Testis (tissue), 2 donors: Measurements from ENCODE around the gene P4HTM.

Experiments used
- POLR2A ChIP-seq: fragments of 450-650 bp; IDR thresholded peaks from one replicate; pipeline ENCODE4 v1.6.1; 2017; ENCODE audit warnings: antibody characterized with exemption, mild to moderate bottlenecking, moderate library complexity
- TF ChIP-seq, protein P1 (sequence below), 3 experiments: fragments of 450-650 bp in 2 of 3; fragments of 200-600 bp in 1 of 3; sonication (generic) in 1 of 3; IDR thresholded peaks; one replicate each; pipeline ENCODE4 v1.5.1; 2016 to 2019; ENCODE audit warnings: antibody characterized with exemption in 3 of 3, mild to moderate bottlenecking in 2 of 3, moderate library complexity in 1 of 3

DNA sequence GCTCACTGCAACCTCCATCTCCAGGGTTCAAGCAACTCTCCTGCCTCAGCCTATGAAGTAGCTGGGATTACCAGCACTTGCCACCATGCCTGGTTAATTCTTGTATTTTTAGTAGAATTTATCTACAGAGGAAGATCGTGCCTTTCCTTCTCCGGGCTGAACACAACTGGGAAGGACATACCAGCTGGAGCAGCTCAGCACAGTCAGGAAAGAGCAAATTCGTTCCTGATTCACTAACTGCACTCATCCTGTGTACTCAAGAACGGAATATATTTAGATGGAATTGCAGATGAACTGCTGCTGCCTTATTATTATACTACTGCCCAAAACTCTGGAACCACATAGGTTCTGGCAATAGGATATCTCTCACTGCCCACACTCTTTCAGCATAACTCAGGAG, 27.1 kb upstream of the P4HTM start:
- TF ChIP-seq, protein P1, sequence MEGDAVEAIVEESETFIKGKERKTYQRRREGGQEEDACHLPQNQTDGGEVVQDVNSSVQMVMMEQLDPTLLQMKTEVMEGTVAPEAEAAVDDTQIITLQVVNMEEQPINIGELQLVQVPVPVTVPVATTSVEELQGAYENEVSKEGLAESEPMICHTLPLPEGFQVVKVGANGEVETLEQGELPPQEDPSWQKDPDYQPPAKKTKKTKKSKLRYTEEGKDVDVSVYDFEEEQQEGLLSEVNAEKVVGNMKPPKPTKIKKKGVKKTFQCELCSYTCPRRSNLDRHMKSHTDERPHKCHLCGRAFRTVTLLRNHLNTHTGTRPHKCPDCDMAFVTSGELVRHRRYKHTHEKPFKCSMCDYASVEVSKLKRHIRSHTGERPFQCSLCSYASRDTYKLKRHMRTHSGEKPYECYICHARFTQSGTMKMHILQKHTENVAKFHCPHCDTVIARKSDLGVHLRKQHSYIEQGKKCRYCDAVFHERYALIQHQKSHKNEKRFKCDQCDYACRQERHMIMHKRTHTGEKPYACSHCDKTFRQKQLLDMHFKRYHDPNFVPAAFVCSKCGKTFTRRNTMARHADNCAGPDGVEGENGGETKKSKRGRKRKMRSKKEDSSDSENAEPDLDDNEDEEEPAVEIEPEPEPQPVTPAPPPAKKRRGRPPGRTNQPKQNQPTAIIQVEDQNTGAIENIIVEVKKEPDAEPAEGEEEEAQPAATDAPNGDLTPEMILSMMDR (IDR thresholded peaks at IDR 0.05), result no peak
- TF ChIP-seq POLR2A, result no peak
